Measurements from ENCODE around the gene SLC7A10.

The SLC7A10 gene

DNA sequence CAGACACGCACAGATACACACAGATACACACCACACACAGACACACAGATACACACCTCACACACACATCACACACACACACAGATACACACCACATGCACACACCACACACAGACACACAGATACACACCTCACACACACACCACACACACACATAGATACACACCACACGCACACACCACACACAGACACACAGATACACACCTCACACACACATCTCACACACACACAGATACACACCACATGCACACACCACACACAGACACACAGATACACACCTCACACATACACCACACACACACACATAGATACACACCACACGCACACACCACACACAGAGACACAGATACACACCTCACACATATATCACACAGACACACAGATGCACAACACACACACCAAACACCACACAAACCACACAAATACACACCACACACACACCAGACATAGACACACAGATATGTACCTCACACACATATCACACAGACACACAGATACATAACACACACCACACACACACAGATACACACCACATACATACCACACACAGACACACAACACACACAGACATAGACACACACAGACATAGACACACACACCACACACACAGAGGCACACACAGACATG lies 24.2 kb upstream of the SLC7A10 start:
- H3F3A ChIP-seq (ENCODE audit: control insufficient read depth, insufficient read depth), result no peaks in the 10 kb centered on the region
- H3K79me2 ChIP-seq (ENCODE audit: control insufficient read depth, low read length), result no peaks in the 10 kb centered on the region
- H3K4me1 ChIP-seq (ENCODE audit: control insufficient read depth, low read length), result no peaks in the 10 kb centered on the region
- H3K9me3 ChIP-seq (ENCODE audit: control insufficient read depth, insufficient read depth, low read length), result peaks cover 21% of the 10 kb centered on the region
- H3K27ac ChIP-seq (ENCODE audit: low read depth, low read length), result no peak overlapping the region
- H4K20me1 ChIP-seq (ENCODE audit: control insufficient read depth, insufficient read depth, low read depth, low read length), result no peaks in the 10 kb centered on the region
- H3K9me2 ChIP-seq (replicated peaks; ENCODE audit: control insufficient read depth, low read length), result no peaks in the 10 kb centered on the region
- H3K36me3 ChIP-seq (ENCODE audit: control insufficient read depth, low read length), result no peaks in the 10 kb centered on the region
- no peaks in the 10 kb centered on the region for H3K27me3 ChIP-seq (ENCODE audit: control insufficient read depth, low read length)
- no peak overlapping the region for H3K4me2 ChIP-seq (ENCODE audit: low read length)
- H3K4me3 ChIP-seq (ENCODE audit: low read length), result no peak overlapping the region
- TF ChIP-seq, protein P1, sequence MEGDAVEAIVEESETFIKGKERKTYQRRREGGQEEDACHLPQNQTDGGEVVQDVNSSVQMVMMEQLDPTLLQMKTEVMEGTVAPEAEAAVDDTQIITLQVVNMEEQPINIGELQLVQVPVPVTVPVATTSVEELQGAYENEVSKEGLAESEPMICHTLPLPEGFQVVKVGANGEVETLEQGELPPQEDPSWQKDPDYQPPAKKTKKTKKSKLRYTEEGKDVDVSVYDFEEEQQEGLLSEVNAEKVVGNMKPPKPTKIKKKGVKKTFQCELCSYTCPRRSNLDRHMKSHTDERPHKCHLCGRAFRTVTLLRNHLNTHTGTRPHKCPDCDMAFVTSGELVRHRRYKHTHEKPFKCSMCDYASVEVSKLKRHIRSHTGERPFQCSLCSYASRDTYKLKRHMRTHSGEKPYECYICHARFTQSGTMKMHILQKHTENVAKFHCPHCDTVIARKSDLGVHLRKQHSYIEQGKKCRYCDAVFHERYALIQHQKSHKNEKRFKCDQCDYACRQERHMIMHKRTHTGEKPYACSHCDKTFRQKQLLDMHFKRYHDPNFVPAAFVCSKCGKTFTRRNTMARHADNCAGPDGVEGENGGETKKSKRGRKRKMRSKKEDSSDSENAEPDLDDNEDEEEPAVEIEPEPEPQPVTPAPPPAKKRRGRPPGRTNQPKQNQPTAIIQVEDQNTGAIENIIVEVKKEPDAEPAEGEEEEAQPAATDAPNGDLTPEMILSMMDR (IDR thresholded peaks at IDR 0.05; ENCODE audit: low read depth, low read length, poor library complexity, severe bottlenecking), result no peak
- TF ChIP-seq EZH2phosphoT487 (IDR thresholded peaks at IDR 0.05; ENCODE audit: borderline replicate concordance, low read length), result no peak

DNA sequence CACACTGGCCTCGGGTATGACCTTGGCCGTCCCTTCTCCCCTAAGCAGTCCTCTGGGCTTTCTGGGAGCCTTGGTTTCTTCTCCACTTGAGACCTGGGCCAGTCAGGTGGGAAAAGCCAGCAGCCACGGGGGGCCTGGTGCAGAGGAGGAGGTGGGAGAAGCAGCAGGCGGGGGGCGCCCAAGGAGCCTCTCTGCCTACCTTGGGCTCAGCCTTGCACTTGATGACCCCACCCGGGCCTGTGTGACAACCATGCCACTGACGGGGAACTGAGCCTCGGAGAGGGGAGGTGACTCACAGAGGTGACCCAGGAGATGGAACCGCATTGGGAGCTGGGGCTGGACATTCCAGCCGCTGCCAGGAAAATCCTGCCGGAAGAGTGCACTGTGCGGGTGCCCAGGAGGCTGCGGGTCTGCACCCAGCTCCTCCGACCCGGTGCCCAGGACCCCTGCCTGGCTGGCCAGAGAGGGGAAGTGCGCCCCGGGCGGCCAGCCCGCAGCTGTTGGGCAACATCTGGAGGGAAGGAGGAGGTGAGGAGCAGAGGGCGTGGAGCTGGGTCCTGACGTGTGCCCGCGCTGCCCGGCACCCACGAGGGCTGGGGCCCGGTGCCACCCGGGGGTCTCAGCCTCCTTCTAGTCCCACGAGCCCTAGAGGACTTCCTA lies 23.4 kb upstream of the SLC7A10 start:
- no peaks in the 10 kb centered on the region for H3K36me3 ChIP-seq (ENCODE audit: control insufficient read depth, low read length)
- H3K27ac ChIP-seq (ENCODE audit: low read depth, low read length), result no peak overlapping the region
- no peaks in the 10 kb centered on the region for H3K79me2 ChIP-seq (ENCODE audit: control insufficient read depth, low read length)
- H3K27me3 ChIP-seq (ENCODE audit: control insufficient read depth, low read length), result no peaks in the 10 kb centered on the region
- H3K4me1 ChIP-seq (ENCODE audit: control insufficient read depth, low read length), result no peaks in the 10 kb centered on the region
- no peak overlapping the region for H3K4me3 ChIP-seq (ENCODE audit: low read length)
- H3F3A ChIP-seq (ENCODE audit: control insufficient read depth, insufficient read depth), result no peaks in the 10 kb centered on the region
- TF ChIP-seq, protein P1 (IDR thresholded peaks at IDR 0.05; ENCODE audit: low read depth, low read length, poor library complexity, severe bottlenecking), result no peak
- TF ChIP-seq EZH2phosphoT487 (IDR thresholded peaks at IDR 0.05; ENCODE audit: borderline replicate concordance, low read length), result no peak
- H3K9me2 ChIP-seq (replicated peaks; ENCODE audit: control insufficient read depth, low read length), result no peaks in the 10 kb centered on the region
- H3K4me2 ChIP-seq (ENCODE audit: low read length), result no peak overlapping the region
- peaks cover 22% of the 10 kb centered on the region for H3K9me3 ChIP-seq (ENCODE audit: control insufficient read depth, insufficient read depth, low read length)
- no peaks in the 10 kb centered on the region for H4K20me1 ChIP-seq (ENCODE audit: control insufficient read depth, insufficient read depth, low read depth, low read length)

DNA sequence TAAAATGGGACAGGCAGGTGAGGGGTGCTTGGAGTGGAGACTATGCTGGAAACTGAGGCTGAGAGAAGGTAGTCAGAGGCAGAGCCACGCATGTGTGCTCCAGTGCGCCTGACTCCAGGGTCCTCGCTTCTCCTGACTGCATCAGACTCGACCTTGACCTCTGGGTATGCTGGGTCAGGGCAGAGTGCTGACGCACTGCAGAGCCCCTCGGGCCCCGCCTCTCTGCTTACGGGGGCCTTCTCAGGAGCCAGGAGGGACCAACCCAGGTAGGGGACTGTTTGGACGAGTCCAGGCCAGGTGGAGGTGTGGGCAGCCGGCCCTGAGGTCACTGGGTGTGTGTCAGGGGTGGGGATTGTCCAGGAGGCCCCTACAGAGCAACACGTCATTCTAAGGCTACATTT lies 22.9 kb upstream of the SLC7A10 start:
- Histone ChIP-seq H3K9me2 (replicated peaks; ENCODE audit: control insufficient read depth, low read length) (no peaks in the 10 kb centered on the region), H3K4me3 (ENCODE audit: low read length) (no peak overlapping the region), H3K36me3 (ENCODE audit: control insufficient read depth, low read length) (no peaks in the 10 kb centered on the region), H3K4me2 (ENCODE audit: low read length) (no peak overlapping the region), H3K27ac (ENCODE audit: low read depth, low read length) (no peak overlapping the region), H4K20me1 (ENCODE audit: control insufficient read depth, insufficient read depth, low read depth, low read length) (no peaks in the 10 kb centered on the region), H3K9me3 (ENCODE audit: control insufficient read depth, insufficient read depth, low read length) (peaks cover 22% of the 10 kb centered on the region), H3K4me1 (ENCODE audit: control insufficient read depth, low read length) (no peaks in the 10 kb centered on the region), H3K27me3 (ENCODE audit: control insufficient read depth, low read length) (no peaks in the 10 kb centered on the region), H3K79me2 (ENCODE audit: control insufficient read depth, low read length) (no peaks in the 10 kb centered on the region), H3F3A (ENCODE audit: control insufficient read depth, insufficient read depth) (no peaks in the 10 kb centered on the region)
- TF ChIP-seq, protein P1 (IDR thresholded peaks at IDR 0.05; ENCODE audit: low read depth, low read length, poor library complexity, severe bottlenecking), result no peak
- TF ChIP-seq EZH2phosphoT487 (IDR thresholded peaks at IDR 0.05; ENCODE audit: borderline replicate concordance, low read length), result no peak
